SK-MEL-5 (cell line): Measurements from ENCODE around the gene ENTREP3. TPM values are rescaled to one million over a fixed set of nuclear protein-coding genes. Genes with fewer than 3 reads are reported as not detected.
A peak's percentile ranks its signal among the peaks of the same experiment; 100 is the strongest.

Experiments used
- DNase-seq: peaks from one replicate; pipeline ENCODE4 v3.0.0-alpha.2; 2016; ENCODE audit warnings: low read depth, low spot score
- in situ Hi-C: cut with HindIII; loops from 2 replicates; pipeline ENCODE4 v1.10.0; 2016; ENCODE audit warnings: low sequenced_read_pairs, high pct_unique_total_duplicates, low pct_unique_long_range_greater_than_20kb
- total RNA-seq: library from RNA; depleted of rRNA; stranded (reverse); fragments of >200 nt; shearing (Covaris generic); gene quantifications from 2 replicates; pipeline ENCODE4 v1.2.3, GENCODE V29; 2014

The ENTREP3 gene
- total RNA-seq, 1 experiment from 2014 or later: 7.9 TPM

DNA sequence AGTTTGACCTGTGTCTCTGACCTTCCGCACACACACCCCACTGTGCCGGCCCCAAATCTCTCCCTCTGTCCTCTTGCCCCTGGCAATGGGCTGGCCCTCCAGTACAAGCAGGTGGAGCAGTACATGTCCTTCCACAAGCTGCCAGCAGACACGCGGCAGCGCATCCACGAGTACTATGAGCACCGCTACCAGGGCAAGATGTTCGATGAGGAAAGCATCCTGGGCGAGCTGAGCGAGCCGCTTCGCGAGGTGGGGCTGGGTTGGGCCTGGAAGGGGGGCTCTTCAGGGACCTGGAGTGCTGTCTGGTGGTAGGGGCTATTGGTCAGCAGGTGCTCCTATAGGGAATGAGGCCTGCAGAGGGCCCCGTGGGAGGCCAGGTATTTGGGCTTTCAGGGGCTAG is 29.8 kb upstream of the ENTREP3 start:
- in situ Hi-C loops: no loop called here
- no peak for DNase-seq

GRCh38 chr1:155284476-155284875 is 29.2 kb upstream of the ENTREP3 start:
- DNase-seq: no peak
- in situ Hi-C loops: no loop called here

DNA sequence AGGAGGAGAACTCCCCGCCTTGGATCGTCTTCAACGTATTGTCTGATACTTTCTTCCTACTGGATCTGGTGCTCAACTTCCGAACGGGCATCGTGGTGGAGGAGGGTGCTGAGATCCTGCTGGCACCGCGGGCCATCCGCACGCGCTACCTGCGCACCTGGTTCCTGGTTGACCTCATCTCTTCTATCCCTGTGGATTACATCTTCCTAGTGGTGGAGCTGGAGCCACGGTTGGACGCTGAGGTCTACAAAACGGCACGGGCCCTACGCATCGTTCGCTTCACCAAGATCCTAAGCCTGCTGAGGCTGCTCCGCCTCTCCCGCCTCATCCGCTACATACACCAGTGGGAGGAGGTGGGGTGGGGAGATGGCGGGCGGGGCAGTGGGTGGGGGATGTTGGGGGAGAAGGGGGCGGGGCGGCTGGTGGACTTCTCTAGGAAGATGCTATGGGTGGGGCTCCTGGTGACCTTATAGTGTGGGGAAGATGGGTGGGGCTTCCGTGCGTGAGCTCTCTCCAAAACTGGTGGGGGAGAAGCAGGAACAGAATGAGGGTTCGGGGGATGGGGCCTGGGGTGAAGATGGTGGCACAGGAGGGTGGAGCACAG is 27.3 kb upstream of the ENTREP3 start:
- in situ Hi-C loops: no loop called here
- no peak for DNase-seq

GRCh38 chr1:155279268-155279667 is 24.0 kb upstream of the ENTREP3 start:
- DNase-seq: no peak
- in situ Hi-C loops: no loop called here

DNA sequence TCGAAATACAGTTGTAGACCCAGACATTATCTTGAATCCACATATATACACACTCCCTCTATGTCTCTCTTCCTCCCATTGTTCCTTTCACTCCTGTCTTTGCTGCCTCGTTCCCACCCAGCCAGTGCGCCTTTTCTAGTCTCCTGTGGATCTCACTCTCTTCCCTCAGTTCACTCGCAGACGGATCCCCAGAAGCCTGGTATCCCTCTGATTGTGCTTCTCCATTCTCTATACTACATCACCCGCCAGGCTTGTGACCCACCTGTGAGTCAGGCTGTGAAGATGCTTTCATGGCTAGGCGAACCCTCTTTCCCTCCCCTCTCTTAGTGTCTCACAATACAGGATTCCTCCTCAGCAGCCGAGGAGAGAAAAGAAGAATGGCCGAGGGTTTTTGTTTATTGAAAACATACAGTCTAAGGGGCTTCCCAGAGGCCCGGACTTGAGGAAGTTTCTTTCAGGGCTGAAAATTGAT is 23.4 kb upstream of the ENTREP3 start:
- in situ Hi-C loops: no loop called here
- no peak for DNase-seq

- in situ Hi-C loops: no loop called here
Measured at GRCh38 chr1:155277902-155278688, 22.8 kb upstream of the ENTREP3 start.

GRCh38 chr1:155277070-155277901 is 22.0 kb upstream of the ENTREP3 start, which contains the start of gene HCN3:
TSS of gene HCN3 (plus strand) at chr1:155277463. CDS start at chr1:155277591, 128 bp downstream.
- DNase-seq: peak; percentile 98
- in situ Hi-C loops: no loop called here

More at GRCh38 chr1:155277902-155278688, 22.8 kb upstream of the ENTREP3 start:
- peak; percentile 61 for DNase-seq

- in situ Hi-C loops: no loop called here
Measured at GRCh38 chr1:155273343-155274245, 18.3 kb upstream of the ENTREP3 start, which contains the start of gene CLK2. TSS of gene CLK2 (minus strand) at chr1:155273504. CDS start at chr1:155270977, 2,527 bp downstream.

GRCh38 chr1:155272466-155273342 is 17.4 kb upstream of the ENTREP3 start:
- peak; percentile 58 for DNase-seq
- in situ Hi-C loops: no loop called here

More at GRCh38 chr1:155273343-155274245, 18.3 kb upstream of the ENTREP3 start, which contains the start of gene CLK2:
- peak; percentile 98 for DNase-seq

DNA sequence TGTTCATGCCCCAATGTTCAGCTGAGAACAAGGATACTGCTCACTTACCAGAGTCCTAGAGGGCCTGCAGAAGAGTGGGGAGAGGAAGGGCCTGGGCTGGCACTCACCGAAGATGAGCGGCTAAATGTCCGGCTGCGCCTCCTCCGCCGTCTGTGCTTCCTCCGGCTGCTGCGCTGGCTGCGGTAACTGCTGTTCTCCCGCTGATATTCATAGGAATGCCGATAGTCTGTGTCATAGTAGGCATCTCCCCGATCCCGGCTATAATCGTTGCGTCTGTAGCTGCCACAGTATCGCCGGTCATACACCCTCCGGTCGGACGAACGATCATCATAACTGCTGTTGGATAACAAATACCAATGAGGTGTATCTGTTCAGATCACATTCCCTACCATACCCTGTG is 14.1 kb upstream of the ENTREP3 start:
- in situ Hi-C loops: no loop called here
- no peak for DNase-seq

DNA sequence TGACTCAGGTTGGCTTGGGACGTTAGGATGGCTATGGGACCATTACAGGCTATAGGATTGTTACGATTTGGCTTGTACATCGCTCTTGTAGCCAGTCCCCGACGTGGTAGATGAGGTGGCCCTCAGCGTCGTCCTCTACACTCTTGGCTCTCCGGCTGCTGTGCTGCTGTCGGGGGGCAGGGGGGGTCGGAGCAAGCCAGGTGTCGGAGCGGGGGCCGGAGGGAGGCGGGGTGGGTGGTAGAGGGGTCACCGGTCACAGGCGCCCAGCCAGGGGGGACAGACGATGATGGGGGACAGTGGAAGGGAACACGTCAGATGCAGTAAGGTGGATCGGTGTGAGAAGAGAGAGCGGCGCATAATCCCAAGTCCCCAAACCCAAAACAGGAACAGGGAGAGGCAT is 13.3 kb upstream of the ENTREP3 start:
- DNase-seq: no peak
- in situ Hi-C loops: no loop called here

GRCh38 chr1:155267373-155267772 is 12.1 kb upstream of the ENTREP3 start:
- in situ Hi-C loops: no loop called here
- no peak for DNase-seq

DNA sequence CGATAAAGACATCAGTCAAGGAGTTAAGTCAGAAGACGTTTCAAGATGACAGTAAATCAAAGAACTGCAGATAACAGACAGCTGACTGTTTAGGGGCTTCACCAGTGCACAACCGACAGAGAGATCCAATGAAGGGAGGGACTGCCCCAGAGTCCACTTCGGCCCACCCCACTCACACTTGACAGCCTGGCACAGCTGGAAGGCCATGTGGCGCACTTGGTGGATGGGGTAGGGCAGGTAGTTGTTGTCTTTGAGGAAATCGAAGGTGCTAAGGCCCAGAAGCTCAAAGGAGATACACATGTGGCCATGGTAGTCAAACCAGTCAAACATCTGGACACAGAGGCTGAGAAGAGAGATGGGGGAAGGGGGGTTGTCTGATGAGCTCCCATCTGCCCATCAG is 11.3 kb upstream of the ENTREP3 start:
- no peak for DNase-seq
- in situ Hi-C loops: no loop called here

DNA sequence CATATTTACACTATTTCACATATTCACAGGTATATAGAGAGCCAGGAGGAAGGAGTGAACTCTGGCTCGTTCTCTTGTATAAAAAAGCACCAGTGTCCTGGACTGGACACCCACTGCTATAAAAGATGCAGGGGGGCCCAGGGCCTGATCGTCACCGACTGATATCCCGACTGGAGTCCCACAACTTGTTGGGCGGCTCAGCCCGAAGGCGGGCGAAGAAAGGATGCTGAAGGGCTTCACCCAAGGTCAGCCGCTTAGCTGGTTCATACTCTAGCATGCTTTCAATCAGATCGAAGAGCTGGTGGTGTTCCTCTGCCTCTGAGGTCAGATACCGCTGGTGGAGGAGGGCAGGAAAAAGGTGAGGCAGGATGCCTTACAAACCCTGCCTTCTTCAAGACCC is 7.8 kb upstream of the ENTREP3 start:
- DNase-seq: no peak
- in situ Hi-C loops: no loop called here

DNA sequence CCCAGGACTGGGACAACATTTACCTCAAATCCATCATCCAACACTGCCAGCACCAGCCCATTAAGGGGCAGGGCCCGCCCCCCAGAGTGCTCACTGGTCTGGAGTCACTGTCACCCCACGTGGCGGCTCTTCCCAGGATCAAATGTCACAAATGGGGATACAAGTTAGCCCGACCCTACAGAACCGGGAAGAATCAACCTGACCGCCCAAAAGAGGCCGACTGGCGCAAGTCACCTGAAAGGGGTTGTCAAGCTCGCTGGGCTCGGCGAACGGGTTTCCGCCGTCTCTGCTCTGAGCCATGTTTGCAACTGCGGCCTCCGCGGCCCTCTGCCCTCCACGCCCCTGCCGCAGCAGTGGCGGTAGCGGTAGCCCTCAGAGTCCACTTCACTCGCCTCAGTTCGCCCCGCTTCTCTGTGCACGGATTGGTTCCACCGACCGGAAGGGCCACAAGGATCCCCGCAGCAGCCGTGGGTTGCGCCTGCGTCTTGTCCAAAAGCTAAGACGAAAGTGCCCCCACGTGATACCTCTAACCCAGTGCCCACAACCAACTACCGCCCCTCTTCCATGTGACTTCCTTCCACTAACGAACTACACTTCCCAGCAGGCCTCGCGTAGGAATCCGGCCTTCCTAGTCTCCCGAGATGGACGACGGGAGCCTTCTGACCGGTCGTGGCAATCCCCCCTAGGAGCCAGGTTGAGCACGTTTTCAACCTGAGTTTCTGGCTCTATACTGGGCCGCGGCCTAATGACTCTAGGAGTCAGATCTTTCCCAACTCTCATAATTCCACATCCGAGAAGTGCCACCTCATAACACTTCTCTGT is 6.8 kb upstream of the ENTREP3 start, which contains the start of gene SCAMP3:
TSS of gene SCAMP3 (minus strand) at position 509 of the 822 bp plus-strand sequence. CDS start at position 300, 209 bp downstream.
- DNase-seq: peak; percentile 100
- in situ Hi-C loops: no loop called here
